ENCODE results near the gene FRY. TPM values are rescaled to one million over a fixed set of nuclear protein-coding genes. Genes with fewer than 3 reads are reported as not detected.

Gene FRY
- total RNA-seq, 2 experiments from 2014 or later = 3.0 to 7.0 TPM

GRCh38 chr13:32224916-32225315, 193.3 kb downstream of the FRY start:
- ChIA-PET POLR2A (interaction anchor here (0.9 to 1.1 kb wide), 2 partner anchors 10 to 15 kb away, joined by 3 to 5 read pairs; no protein-coding TSS in a partner anchor), CTCF (ENCODE audit: unreplicated experiment) (no interaction called here)
- H3K9me2 ChIP-seq (ENCODE audit: insufficient read depth, low read length) = no peaks in the 10 kb centered on the region
- H3K9me3 ChIP-seq (ENCODE audit: low read length) = no peaks in the 10 kb centered on the region
- H3K27ac ChIP-seq (ENCODE audit: low read depth, low read length, poor library complexity, severe bottlenecking) = no peak overlapping the region
- no peak overlapping the region for H2AFZ ChIP-seq (ENCODE audit: low read length)
- intact Hi-C loops (cut with micrococcal nuclease; ENCODE audit: unreplicated experiment) = no loop called here
- no peaks in the 10 kb centered on the region for H4K20me1 ChIP-seq (ENCODE audit: insufficient read depth, low read length)
- DNase-seq (ENCODE audit: low spot score) = no peak
- H3K4me3 ChIP-seq (ENCODE audit: low read depth, low read length, poor library complexity, severe bottlenecking) = no peak overlapping the region
- H3K79me2 ChIP-seq (ENCODE audit: insufficient read depth, low read depth, low read length) = no peaks in the 10 kb centered on the region
- no peak for TF ChIP-seq EZH2phosphoT487 (IDR thresholded peaks at IDR 0.05; ENCODE audit: borderline replicate concordance, low read depth, low read length)
- TF ChIP-seq CTCF (conservative IDR thresholded peaks at IDR 0.05; ENCODE audit: low read length) = no peak
- no peak overlapping the region for H3K4me2 ChIP-seq (ENCODE audit: low read length)
- BruUV-seq (replicated peaks) = no TSS peak
- H3K4me1 ChIP-seq (ENCODE audit: insufficient read depth, low read length, poor library complexity, severe bottlenecking) = no peaks in the 10 kb centered on the region
- H3K36me3 ChIP-seq (ENCODE audit: insufficient read depth, low read length) = no peaks in the 10 kb centered on the region

GRCh38 chr13:32225481-32225931, 193.9 kb downstream of the FRY start:
- POLR2A ChIA-PET = interaction anchor here (0.9 kb wide), 1 partner anchor 14 kb away, joined by 5 read pairs; no protein-coding TSS in a partner anchor
- no peak for TF ChIP-seq CTCF (conservative IDR thresholded peaks at IDR 0.05; ENCODE audit: low read length)
- no peak for TF ChIP-seq EZH2phosphoT487 (IDR thresholded peaks at IDR 0.05; ENCODE audit: borderline replicate concordance, low read depth, low read length)
- no peaks in the 10 kb centered on the region for H3K4me1 ChIP-seq (ENCODE audit: insufficient read depth, low read length, poor library complexity, severe bottlenecking)
- CTCF ChIA-PET (ENCODE audit: unreplicated experiment) = no interaction called here
- H4K20me1 ChIP-seq (ENCODE audit: insufficient read depth, low read length) = no peaks in the 10 kb centered on the region
- no peaks in the 10 kb centered on the region for H3K9me3 ChIP-seq (ENCODE audit: low read length)
- no peak overlapping the region for H3K27ac ChIP-seq (ENCODE audit: low read depth, low read length, poor library complexity, severe bottlenecking)
- no peaks in the 10 kb centered on the region for H3K36me3 ChIP-seq (ENCODE audit: insufficient read depth, low read length)
- H3K79me2 ChIP-seq (ENCODE audit: insufficient read depth, low read depth, low read length) = no peaks in the 10 kb centered on the region
- no TSS peak for BruUV-seq (replicated peaks)
- no peak for DNase-seq (ENCODE audit: low spot score)
- H3K4me2 ChIP-seq (ENCODE audit: low read length) = no peak overlapping the region
- H2AFZ ChIP-seq (ENCODE audit: low read length) = no peak overlapping the region
- intact Hi-C loops (cut with micrococcal nuclease; ENCODE audit: unreplicated experiment) = no loop called here
- no peaks in the 10 kb centered on the region for H3K9me2 ChIP-seq (ENCODE audit: insufficient read depth, low read length)
- no peak overlapping the region for H3K4me3 ChIP-seq (ENCODE audit: low read depth, low read length, poor library complexity, severe bottlenecking)

- no peaks in the 10 kb centered on the region for H3K79me2 ChIP-seq (ENCODE audit: insufficient read depth, low read depth, low read length)
- no peak overlapping the region for H2AFZ ChIP-seq (ENCODE audit: low read length)
- H3K9me3 ChIP-seq (ENCODE audit: low read length) = no peaks in the 10 kb centered on the region
- no peaks in the 10 kb centered on the region for H3K4me1 ChIP-seq (ENCODE audit: insufficient read depth, low read length, poor library complexity, severe bottlenecking)
- no peaks in the 10 kb centered on the region for H4K20me1 ChIP-seq (ENCODE audit: insufficient read depth, low read length)
- no peaks in the 10 kb centered on the region for H3K36me3 ChIP-seq (ENCODE audit: insufficient read depth, low read length)
- intact Hi-C loops (cut with micrococcal nuclease; ENCODE audit: unreplicated experiment) = no loop called here
- H3K4me2 ChIP-seq (ENCODE audit: low read length) = no peak overlapping the region
- POLR2A ChIA-PET = interaction anchor here (0.5 to 0.6 kb wide), 2 partner anchors 68 to 1377 kb away, joined by 3 to 7 read pairs; no protein-coding TSS in a partner anchor
- CTCF ChIA-PET (ENCODE audit: unreplicated experiment) = no interaction called here
- no peak overlapping the region for H3K27ac ChIP-seq (ENCODE audit: low read depth, low read length, poor library complexity, severe bottlenecking)
- BruUV-seq (replicated peaks) = no TSS peak
- no peak for DNase-seq (ENCODE audit: low spot score)
- H3K9me2 ChIP-seq (ENCODE audit: insufficient read depth, low read length) = no peaks in the 10 kb centered on the region
- TF ChIP-seq CTCF (conservative IDR thresholded peaks at IDR 0.05; ENCODE audit: low read length) (no peak), EZH2phosphoT487 (IDR thresholded peaks at IDR 0.05; ENCODE audit: borderline replicate concordance, low read depth, low read length) (no peak)
- H3K4me3 ChIP-seq (ENCODE audit: low read depth, low read length, poor library complexity, severe bottlenecking) = no peak overlapping the region
Observed at GRCh38 chr13:32228330-32229041, 196.9 kb downstream of the FRY start.
